ENCODE results near the gene RPTOR. TPM values are rescaled to one million over a fixed set of nuclear protein-coding genes. Genes with fewer than 3 reads are reported as not detected.

Gene RPTOR
- total RNA-seq, 1 donor from 2014 or later = 53.7 TPM

DNA sequence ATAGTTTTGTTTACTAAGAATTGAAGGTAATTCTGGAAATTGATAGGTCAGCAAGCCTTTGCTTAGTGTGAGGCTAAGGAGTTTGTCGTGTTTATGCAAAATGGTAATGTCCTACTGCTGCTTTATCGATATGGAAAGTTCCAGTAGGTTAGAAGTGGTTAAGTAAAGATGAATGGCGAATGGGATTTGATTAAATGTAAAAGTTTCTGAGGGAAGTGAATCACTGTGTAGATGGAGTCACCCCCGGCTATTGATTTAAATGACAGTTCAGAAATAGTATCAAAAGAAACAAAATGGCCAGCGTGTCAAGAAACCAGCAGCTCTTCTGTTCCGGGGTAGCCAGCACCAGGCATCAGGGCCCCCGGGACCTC lies 131.4 kb downstream of the RPTOR start:
- DNase-seq (ENCODE audit: low spot score in 2 of 2, unreplicated experiment in 2 of 2) = no peak
- H3K27me3 Mint-ChIP-seq (ENCODE audit: low read depth) = no peaks in the 10 kb centered on the region
- H3K4me3 Mint-ChIP-seq = no peak overlapping the region
- H3K9me3 Mint-ChIP-seq = peaks cover 6% of the 10 kb centered on the region
- TF ChIP-seq, protein P1, sequence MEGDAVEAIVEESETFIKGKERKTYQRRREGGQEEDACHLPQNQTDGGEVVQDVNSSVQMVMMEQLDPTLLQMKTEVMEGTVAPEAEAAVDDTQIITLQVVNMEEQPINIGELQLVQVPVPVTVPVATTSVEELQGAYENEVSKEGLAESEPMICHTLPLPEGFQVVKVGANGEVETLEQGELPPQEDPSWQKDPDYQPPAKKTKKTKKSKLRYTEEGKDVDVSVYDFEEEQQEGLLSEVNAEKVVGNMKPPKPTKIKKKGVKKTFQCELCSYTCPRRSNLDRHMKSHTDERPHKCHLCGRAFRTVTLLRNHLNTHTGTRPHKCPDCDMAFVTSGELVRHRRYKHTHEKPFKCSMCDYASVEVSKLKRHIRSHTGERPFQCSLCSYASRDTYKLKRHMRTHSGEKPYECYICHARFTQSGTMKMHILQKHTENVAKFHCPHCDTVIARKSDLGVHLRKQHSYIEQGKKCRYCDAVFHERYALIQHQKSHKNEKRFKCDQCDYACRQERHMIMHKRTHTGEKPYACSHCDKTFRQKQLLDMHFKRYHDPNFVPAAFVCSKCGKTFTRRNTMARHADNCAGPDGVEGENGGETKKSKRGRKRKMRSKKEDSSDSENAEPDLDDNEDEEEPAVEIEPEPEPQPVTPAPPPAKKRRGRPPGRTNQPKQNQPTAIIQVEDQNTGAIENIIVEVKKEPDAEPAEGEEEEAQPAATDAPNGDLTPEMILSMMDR (IDR thresholded peaks at IDR 0.05; ENCODE audit: unreplicated experiment) = no peak
- peaks cover 4% of the 10 kb centered on the region for H3K36me3 Mint-ChIP-seq
- H3K27ac Mint-ChIP-seq = no peak overlapping the region
- H3K4me1 Mint-ChIP-seq = peaks cover 49% of the 10 kb centered on the region

DNA sequence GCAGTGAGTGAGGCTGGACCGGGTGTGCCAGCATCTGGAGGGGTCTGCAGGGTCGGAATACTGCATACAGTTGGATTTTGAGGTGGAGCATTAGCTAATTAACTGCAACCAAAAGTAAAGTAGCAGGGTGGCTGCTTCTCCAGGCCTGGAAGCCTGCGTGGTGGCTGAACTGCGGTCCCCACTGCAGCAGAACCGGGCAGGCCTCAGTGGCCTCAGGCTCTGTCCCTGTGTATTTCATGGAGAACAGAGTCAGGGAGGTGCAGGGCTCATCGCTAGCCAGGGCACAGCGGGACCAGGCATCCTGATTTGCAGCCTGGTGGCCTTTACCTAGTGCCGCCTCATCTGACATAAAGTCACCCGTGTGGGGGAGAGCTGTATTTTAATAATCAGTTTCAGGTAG lies 131.9 kb downstream of the RPTOR start:
- Mint-ChIP-seq H3K36me3 (peaks cover 1% of the 10 kb centered on the region), H3K4me1 (peaks cover 45% of the 10 kb centered on the region), H3K27me3 (ENCODE audit: low read depth) (no peaks in the 10 kb centered on the region), H3K4me3 (no peak overlapping the region), H3K9me3 (peaks cover 4% of the 10 kb centered on the region), H3K27ac (no peak overlapping the region)
- TF ChIP-seq, protein P1 (IDR thresholded peaks at IDR 0.05; ENCODE audit: unreplicated experiment) = no peak
- DNase-seq (ENCODE audit: low spot score in 2 of 2, unreplicated experiment in 2 of 2) = no peak

DNA sequence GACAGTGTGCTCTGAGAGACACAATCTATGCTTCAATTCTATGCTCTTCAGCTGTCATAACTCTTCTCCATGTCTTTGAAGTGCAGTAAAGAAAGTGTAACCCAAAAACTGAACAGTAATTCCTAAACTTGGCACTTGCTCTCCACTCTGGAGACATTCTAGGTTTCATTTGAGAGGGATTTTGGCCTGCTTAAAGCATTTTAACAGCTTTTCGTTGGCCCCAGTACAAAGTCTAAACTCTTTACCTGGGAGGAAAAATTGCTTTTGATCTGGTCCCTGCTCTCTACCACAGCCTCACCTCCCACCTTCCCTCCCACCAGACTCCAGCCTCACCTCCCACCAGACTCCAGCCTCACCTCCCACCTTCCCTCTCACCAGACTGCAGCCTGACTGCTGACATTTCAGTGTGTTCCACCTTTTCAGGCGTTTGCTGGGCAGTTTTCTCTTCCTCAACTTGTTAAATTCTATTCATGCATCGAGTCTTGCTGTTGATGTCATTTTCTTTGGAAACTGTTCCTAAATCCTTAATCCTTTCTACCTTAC lies 132.6 kb downstream of the RPTOR start:
- peaks cover 1% of the 10 kb centered on the region for H3K36me3 Mint-ChIP-seq
- H3K27ac Mint-ChIP-seq = no peak overlapping the region
- no peak for DNase-seq (ENCODE audit: low spot score in 2 of 2, unreplicated experiment in 2 of 2)
- H3K4me1 Mint-ChIP-seq = peaks cover 45% of the 10 kb centered on the region
- TF ChIP-seq, protein P1 (IDR thresholded peaks at IDR 0.05; ENCODE audit: unreplicated experiment) = no peak
- H3K4me3 Mint-ChIP-seq = no peak overlapping the region
- no peaks in the 10 kb centered on the region for H3K27me3 Mint-ChIP-seq (ENCODE audit: low read depth)
- no peaks in the 10 kb centered on the region for H3K9me3 Mint-ChIP-seq

DNA sequence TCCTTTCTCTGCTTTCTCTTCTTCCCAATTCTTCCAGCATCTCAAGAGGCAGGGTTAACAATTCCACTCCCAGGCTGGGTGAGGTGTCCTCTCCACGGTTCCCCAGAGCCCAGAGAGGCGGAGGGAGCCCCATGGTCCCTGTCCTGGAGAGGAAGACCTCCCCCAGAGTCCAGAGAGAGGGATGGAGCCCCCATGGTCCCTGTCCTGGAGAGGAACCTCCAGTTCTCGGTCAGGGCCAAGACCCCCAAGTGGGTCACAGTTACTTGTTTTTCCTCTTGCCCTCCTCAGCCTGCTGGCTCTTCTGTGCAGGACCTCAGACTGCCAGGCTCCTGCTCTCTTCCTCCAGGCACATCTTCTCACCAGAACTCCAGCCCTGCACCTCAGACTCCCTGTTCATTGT lies 135.2 kb downstream of the RPTOR start:
- DNase-seq (ENCODE audit: low spot score in 2 of 2, unreplicated experiment in 2 of 2) = no peak
- H3K27me3 Mint-ChIP-seq (ENCODE audit: low read depth) = no peaks in the 10 kb centered on the region
- TF ChIP-seq, protein P1 (IDR thresholded peaks at IDR 0.05; ENCODE audit: unreplicated experiment) = no peak
- no peaks in the 10 kb centered on the region for H3K9me3 Mint-ChIP-seq
- peak overlapping the region; percentile 22 for H3K4me3 Mint-ChIP-seq
- H3K36me3 Mint-ChIP-seq = peaks cover 8% of the 10 kb centered on the region
- H3K27ac Mint-ChIP-seq = no peak overlapping the region
- peaks cover 36% of the 10 kb centered on the region for H3K4me1 Mint-ChIP-seq

DNA sequence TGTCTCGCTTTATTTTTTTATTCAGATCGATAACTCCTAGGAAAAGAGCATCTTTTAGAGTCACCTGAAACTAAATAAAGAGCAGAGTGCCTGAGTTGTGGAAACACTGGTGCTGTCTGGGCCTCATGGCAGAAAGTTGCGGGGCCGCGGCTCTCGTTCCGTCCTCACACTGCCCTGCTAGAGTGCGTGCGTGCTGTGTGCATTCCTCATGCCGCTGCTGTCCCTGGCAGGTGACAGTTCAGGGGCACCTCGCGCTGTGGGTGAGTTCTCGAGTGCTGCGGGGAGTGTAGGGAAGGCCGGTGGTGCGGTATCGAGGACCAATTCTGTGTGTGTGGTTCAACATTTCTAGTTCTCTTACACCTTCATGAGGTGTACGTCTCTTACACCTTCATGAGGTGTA lies 136.6 kb downstream of the RPTOR start:
- Mint-ChIP-seq H3K27me3 (ENCODE audit: low read depth) (no peaks in the 10 kb centered on the region), H3K36me3 (peaks cover 8% of the 10 kb centered on the region), H3K27ac (no peak overlapping the region), H3K4me3 (no peak overlapping the region), H3K4me1 (peaks cover 30% of the 10 kb centered on the region), H3K9me3 (no peaks in the 10 kb centered on the region)
- DNase-seq (ENCODE audit: low spot score in 2 of 2, unreplicated experiment in 2 of 2) = no peak
- TF ChIP-seq, protein P1 (IDR thresholded peaks at IDR 0.05; ENCODE audit: unreplicated experiment) = no peak

DNA sequence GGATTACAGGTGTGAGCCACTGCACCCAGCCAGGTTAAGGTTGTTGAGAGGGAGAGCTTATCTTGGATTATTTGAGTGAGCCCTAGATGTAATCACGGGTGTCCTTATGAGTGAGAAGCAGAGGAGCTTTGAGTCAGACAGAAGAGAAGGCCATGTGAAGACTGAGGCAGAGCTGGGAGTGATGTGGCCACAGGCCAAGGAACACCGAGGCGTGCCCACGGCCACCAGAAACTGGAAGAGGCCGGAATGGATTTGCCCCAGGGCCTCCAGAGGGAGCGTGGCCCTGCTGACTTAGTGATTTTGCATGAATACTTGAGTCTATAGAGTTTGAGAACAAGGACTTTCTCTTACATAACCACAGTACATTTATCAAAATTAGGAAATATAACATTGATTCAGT lies 137.7 kb downstream of the RPTOR start:
- H3K4me3 Mint-ChIP-seq = no peak overlapping the region
- TF ChIP-seq, protein P1 (IDR thresholded peaks at IDR 0.05; ENCODE audit: unreplicated experiment) = no peak
- no peaks in the 10 kb centered on the region for H3K9me3 Mint-ChIP-seq
- peaks cover 25% of the 10 kb centered on the region for H3K4me1 Mint-ChIP-seq
- no peak for DNase-seq (ENCODE audit: low spot score in 2 of 2, unreplicated experiment in 2 of 2)
- H3K27ac Mint-ChIP-seq = no peak overlapping the region
- peaks cover 11% of the 10 kb centered on the region for H3K36me3 Mint-ChIP-seq
- no peaks in the 10 kb centered on the region for H3K27me3 Mint-ChIP-seq (ENCODE audit: low read depth)

All from mesothelial cell of epicardium (in vitro differentiated cells).